ENCODE data around the gene RUFY4.

DNA sequence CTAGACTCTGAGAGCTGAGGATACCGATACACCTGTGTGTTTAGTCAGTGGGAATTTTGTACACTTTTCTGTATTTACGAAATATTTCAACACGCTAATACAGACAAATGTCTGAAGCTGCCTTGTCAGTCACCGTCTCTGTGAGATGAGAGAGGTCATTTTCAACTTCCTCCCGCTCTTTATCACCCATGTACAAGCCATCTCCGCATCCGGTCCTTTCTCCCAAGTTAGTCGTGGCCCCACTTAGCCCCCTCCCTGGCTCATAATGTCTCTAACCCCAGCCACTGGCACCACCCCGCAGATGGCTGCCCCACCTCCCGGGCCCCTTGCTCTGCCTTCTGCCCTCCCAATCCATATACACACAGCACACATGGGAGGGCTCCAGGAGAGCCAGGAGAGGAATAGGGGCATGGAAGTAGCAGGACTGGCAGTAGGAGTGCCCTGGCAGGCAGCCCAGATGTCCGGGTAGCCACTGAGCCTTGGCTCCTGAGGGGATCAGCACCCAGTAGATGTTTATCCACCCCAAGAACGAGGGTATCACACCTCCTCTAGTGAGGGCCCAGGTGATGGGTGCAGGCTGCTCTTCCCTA lies 2.0 kb upstream of the RUFY4 start:
- TF ChIP-seq, protein P1, sequence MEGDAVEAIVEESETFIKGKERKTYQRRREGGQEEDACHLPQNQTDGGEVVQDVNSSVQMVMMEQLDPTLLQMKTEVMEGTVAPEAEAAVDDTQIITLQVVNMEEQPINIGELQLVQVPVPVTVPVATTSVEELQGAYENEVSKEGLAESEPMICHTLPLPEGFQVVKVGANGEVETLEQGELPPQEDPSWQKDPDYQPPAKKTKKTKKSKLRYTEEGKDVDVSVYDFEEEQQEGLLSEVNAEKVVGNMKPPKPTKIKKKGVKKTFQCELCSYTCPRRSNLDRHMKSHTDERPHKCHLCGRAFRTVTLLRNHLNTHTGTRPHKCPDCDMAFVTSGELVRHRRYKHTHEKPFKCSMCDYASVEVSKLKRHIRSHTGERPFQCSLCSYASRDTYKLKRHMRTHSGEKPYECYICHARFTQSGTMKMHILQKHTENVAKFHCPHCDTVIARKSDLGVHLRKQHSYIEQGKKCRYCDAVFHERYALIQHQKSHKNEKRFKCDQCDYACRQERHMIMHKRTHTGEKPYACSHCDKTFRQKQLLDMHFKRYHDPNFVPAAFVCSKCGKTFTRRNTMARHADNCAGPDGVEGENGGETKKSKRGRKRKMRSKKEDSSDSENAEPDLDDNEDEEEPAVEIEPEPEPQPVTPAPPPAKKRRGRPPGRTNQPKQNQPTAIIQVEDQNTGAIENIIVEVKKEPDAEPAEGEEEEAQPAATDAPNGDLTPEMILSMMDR (IDR thresholded peaks at IDR 0.05) = no peak
- no peak for TF ChIP-seq POLR2A (IDR thresholded peaks at IDR 0.05)
